GM19099 (cell line): ENCODE results near the gene WASF2.

Experiments
- POLR2A ChIP-seq: IDR thresholded peaks from 3 replicates; pipeline ENCODE4 v1.6.1; 2011; ENCODE audit warnings: low read depth; ENCODE audit not compliant: insufficient read length; ENCODE audit errors: extremely low read depth

Gene WASF2

GRCh38 chr1:27487966-27488884 is 1.7 kb downstream of the WASF2 start:
- peak; percentile 29 for TF ChIP-seq POLR2A

- no peak for TF ChIP-seq POLR2A
Observed at GRCh38 chr1:27485363-27485762, 4.6 kb downstream of the WASF2 start.

- TF ChIP-seq POLR2A, result no peak
Observed at GRCh38 chr1:27483659-27484058, 6.3 kb downstream of the WASF2 start.

GRCh38 chr1:27481994-27482620 is 7.9 kb downstream of the WASF2 start:
- no peak for TF ChIP-seq POLR2A

GRCh38 chr1:27478098-27478497 is 11.9 kb downstream of the WASF2 start:
- TF ChIP-seq POLR2A, result no peak

GRCh38 chr1:27476237-27476636 is 13.7 kb downstream of the WASF2 start:
- TF ChIP-seq POLR2A, result no peak

- TF ChIP-seq POLR2A, result no peak
Observed at GRCh38 chr1:27475720-27476119, 14.2 kb downstream of the WASF2 start.

GRCh38 chr1:27473755-27474154 is 16.2 kb downstream of the WASF2 start:
- no peak for TF ChIP-seq POLR2A

- TF ChIP-seq POLR2A, result no peak
Observed at GRCh38 chr1:27471477-27471876, 18.5 kb downstream of the WASF2 start.

- no peak for TF ChIP-seq POLR2A
Observed at GRCh38 chr1:27469334-27469733, 20.6 kb downstream of the WASF2 start.

GRCh38 chr1:27464926-27465647 is 24.9 kb downstream of the WASF2 start:
- TF ChIP-seq POLR2A, result no peak

- no peak for TF ChIP-seq POLR2A
Observed at GRCh38 chr1:27455139-27455811, 34.7 kb downstream of the WASF2 start.

GRCh38 chr1:27454610-27455009 is 35.4 kb downstream of the WASF2 start:
- TF ChIP-seq POLR2A, result no peak

- no peak for TF ChIP-seq POLR2A
Observed at GRCh38 chr1:27451343-27451742, 38.6 kb downstream of the WASF2 start.

- no peak for TF ChIP-seq POLR2A
Observed at GRCh38 chr1:27448982-27449381, 41.0 kb downstream of the WASF2 start.
